GM21367 (cell line): Measurements from ENCODE around the gene DSCAM.

Experiments used
- ATAC-seq: cut with Tn5 transposase; IDR thresholded peaks from one replicate; pipeline ENCODE4 v1.9.1; 2021; ENCODE audit not compliant: unreplicated experiment

Gene DSCAM

DNA sequence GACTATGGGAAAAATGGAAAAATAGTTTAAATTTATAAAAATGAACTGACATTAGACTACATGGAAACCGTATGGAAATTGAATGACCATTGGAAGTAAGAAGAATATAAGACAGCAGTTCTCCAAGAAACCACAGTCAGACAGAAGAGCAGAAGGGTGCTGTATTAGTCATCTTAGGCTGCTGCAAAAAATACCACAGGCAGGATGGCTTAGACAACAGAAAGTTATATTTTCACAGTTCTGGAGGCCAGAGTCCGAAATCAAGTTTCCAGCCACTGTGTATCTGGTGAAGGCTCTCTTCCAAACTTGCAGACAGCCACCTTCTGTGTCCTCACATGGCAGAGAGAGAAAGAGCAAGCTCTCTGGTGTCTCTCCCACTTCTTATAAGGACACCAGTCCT lies 175.2 kb downstream of the DSCAM start:
- ATAC-seq, result no peak

GRCh38 chr21:40668555-40669275 lies 178.2 kb downstream of the DSCAM start:
- no peak for ATAC-seq

DNA sequence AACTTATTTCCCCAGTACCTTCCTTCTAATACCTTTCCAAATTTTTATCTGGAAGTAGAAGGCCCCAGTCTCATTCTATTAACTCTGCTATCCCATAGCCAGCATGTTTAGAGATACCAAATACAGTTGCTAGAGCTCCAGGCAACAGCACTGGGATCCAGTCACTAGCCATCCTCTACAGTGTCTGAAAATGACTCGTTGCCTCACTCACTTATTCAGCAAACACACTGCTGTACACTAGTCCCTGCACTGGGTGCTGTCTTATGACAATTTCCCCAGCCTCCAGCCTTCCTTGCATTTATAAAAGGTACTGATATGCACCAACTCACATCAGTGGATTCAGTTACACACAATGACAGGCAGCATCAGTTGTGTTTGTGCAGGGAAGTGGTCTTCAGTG lies 179.0 kb downstream of the DSCAM start:
- ATAC-seq, result no peak

DNA sequence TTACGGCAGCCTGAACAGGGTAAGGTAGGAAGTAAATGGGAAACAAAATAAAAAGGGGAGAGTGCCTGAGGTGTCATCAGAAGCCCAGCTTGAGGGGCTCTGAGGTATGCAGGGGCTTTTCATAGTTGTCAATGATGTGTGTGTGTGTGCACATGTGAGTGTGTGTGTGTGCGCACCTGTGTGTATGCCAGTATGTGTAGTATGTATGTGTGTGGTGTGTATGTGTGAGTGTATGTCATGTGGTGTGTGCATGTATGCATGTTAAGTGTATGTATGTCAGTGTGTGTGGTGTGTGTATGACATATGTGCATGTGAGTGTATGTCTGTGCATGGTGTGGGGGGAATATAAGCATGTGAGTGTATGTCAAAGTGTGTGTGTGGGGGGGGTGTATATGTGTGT lies 184.1 kb downstream of the DSCAM start:
- no peak for ATAC-seq

DNA sequence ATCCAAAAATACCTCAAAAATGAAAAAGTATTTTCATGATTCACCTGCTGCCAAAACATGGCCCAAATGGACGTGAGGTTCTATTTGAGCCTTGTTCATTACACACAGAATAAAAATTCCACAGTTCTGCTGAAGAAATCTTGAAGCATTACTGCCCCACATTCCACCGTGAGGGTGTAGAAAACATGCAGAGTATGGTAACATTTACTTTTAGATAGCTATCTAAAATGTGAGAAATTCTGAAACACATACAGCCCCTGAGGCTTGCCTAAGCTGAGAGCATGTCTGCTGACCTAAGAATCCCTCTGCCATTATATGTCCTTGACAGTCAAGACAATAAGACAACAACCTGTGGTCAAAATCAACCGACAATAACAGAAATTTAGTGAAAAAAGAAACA lies 186.5 kb downstream of the DSCAM start:
- ATAC-seq, result no peak

- ATAC-seq, result no peak
These were observed 188.6 kb downstream of the DSCAM start for GRCh38 chr21:40658311-40658710.

GRCh38 chr21:40652436-40652835 lies 194.5 kb downstream of the DSCAM start:
- ATAC-seq, result no peak

DNA sequence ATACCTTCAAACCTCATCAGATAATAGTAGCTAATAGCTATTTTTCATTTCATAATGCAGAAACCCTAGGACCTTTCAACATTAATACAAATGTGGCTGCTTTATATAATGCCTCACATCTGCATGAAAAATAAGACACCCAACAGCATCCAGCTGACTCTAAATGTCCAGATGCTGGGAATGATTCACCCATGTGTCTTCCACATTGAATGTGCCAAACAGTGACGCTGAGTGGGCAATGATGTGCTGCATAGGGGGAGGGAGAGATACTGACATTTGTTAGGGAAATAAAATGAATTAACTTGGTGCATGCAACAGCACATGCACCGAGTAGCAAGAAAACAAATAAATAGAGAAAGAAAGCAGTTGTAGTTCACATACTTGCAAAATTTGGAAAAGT lies 199.3 kb downstream of the DSCAM start:
- no peak for ATAC-seq

GRCh38 chr21:40646651-40647050 lies 200.3 kb downstream of the DSCAM start:
- ATAC-seq, result no peak

DNA sequence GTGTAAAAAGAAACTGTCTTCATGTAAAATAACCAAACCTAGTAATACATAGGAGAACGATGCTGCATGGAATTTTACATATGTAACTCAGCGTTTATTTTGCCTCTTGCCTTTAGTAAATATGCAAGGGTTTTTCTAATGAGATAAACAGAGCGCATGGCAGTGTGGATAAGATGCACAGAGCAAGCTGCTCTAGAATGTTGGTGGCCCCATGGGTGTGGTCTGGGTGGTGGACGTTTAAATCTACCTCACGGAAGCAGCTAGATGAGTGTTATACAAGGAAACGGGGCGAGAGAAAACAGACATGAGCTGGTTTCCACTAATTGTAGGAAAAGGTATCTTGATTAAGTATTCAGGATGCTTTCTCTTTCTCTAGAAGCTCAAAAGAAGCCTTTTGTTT lies 205.9 kb downstream of the DSCAM start:
- no peak for ATAC-seq

DNA sequence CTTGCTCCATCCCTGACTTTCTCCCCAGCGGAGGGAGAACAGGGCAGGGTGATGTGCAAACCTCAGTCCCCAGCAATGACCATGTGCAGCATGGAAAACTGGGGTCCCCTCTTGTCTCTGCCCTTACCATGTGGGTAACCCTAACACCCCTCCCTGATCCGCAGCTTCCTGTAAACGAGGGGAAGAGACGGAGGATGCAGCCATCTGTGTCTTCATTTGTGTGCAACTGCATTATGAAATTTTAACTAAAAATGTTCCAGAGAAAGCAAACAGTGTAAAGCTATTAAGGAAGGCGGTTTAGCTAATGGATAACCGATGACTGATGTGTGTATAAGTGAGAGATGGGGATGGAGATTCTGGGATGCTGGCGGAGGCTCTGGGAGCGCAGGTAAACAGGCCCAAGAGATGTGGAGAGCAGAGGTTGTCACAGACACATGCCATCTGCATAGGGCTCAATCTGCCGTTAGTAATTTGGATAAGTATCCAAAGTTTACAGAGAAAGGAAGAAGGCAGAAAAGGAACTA lies 206.6 kb downstream of the DSCAM start:
- ATAC-seq, result no peak

DNA sequence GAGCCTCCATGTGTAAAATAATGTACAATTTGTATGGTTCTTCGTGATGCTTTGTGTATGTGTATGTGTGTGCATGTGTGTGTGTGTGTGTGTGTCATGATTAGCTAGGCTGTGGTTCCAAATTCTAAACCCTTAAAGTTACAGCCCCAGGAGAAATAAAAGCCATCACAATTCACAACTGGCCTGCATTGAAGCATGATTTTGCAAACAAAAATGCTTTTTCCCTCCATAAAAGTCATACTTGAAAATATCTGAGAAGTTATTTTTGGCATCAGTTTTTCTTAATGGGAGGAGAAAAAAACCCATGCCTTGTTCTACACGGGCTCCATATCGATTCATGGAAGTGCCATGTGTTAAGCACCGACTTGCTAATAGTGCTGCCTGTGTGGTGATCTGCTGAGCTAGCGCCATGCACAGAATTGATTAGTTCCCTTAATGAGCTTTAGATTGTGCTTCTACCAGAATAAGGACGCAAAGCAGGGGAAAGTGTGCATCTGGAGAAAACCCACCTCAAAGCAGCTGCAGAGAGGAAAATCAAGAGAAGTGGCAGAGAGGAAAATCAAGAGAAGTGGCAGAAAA lies 207.3 kb downstream of the DSCAM start:
- no peak for ATAC-seq

DNA sequence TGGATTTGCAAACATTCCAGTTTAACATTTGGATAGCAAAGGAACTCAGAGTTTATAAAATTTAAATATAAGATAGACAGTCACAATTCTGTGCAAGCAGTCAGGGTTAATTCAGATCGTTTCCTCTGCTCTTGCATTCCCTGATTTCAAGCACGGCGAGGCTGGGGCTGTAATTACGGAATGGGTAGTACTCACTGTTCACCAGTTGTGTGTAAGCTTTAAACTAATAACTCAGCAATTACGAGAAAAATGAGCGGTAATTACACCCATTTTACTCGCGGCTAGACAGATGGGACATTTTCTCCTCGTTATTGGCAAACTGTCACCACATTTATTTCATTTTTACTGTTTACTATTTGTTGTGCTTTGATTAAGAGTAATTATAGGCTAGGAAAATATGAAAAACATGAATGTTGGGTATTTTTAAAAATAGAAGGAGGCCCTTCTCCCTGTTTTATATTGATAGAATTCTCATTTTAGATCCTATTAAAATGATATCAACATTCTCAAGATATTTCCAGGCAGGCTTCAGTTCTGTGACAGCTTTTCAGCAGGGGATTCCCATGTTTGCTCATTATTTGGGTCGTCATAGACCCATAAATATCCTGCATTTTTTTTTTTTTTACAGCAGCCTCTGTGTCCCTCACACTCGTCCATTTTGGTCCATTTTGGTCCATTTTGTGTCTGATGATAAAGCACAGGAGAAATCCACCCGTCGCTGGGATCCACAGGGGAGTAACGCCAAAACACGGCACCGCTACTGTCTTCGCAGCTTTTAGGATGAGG lies 208.3 kb downstream of the DSCAM start:
- no peak for ATAC-seq

- no peak for ATAC-seq
These were observed 210.9 kb downstream of the DSCAM start for GRCh38 chr21:40636026-40636425.

GRCh38 chr21:40635391-40635790 lies 211.6 kb downstream of the DSCAM start:
- no peak for ATAC-seq

DNA sequence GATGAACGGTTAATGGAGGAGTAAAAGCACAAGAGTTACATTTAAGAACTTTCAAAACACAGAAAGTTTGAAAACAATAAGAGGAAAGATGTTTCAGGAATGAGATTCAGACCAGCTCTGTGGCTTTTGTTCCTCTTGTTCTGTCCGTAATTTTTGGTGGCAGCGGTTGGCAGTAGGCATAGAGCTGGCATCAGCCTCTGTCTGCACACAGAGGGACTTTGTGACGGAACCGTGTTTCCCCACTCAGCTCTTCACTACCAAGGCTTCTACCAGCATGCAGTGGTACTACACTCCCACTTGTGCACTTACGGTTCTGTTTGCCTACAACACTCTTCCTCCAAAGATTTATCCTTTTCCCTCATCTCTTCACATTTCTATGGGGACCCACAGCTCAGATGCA lies 212.8 kb downstream of the DSCAM start:
- no peak for ATAC-seq

GRCh38 chr21:40633048-40633447 lies 213.9 kb downstream of the DSCAM start:
- no peak for ATAC-seq

- ATAC-seq, result no peak
These were observed 215.7 kb downstream of the DSCAM start for GRCh38 chr21:40631211-40631610.

- ATAC-seq, result no peak
These were observed 221.0 kb downstream of the DSCAM start for GRCh38 chr21:40625991-40626390.

GRCh38 chr21:40623528-40623927 lies 223.4 kb downstream of the DSCAM start:
- ATAC-seq, result no peak

GRCh38 chr21:40622531-40622930 lies 224.4 kb downstream of the DSCAM start:
- ATAC-seq, result no peak
